Pancreas (tissue), 10 donors: ENCODE results near the gene ZGPAT. TPM values are rescaled to one million over a fixed set of nuclear protein-coding genes. Genes with fewer than 3 reads are reported as not detected.
A peak's percentile ranks its signal among the peaks of the same experiment; 100 is the strongest.
"Not testable (repeated sequence)": the region's sequence is repeated elsewhere in the genome, so short reads cannot be mapped to it uniquely, and the experiment has no call there.

ENCODE experiments used
- ATAC-seq, 4 donors: fragments of 200-7000 bp; cut with Tn5 transposase; one replicate each; pipeline versions ENCODE4 v1.8.0 to v1.9.1; 2020; ENCODE audit warnings: mild to moderate bottlenecking in 4 of 4, moderate library complexity in 4 of 4
- DNase-seq, 6 donors: peaks; one replicate each; pipeline ENCODE4 v3.0.0-alpha.2; 2020
- FAIRE-seq: peaks from 2 replicates; lab custom pipeline; 2012; peaks lifted over from hg19 to GRCh38; lab: Jason Lieb, UNC
- H3K27ac ChIP-seq, 4 donors: fragments of 200-600 bp; sonication (generic); 1 replicate in 3 of 4; 2 replicates in 1 of 4; pipeline versions ENCODE4 v1.5.0 to v1.8.0; 2020
- H3K27me3 ChIP-seq, 4 donors: fragments of 200-600 bp; one replicate each; pipeline ENCODE4 v1.8.0; 2021
- H3K36me3 ChIP-seq, 3 donors: fragments of 200-600 bp; sonication (generic) in 1 of 3; one replicate each; pipeline versions ENCODE4 v1.5.0 to v1.8.0; 2020 to 2021
- H3K4me1 ChIP-seq, 3 donors: fragments of 200-600 bp; one replicate each; pipeline ENCODE4 v1.8.0; 2021
- H3K4me3 ChIP-seq, 4 donors: fragments of 200-600 bp; sonication (generic) in 2 of 4; one replicate each; pipeline versions ENCODE4 v1.5.0 to v1.8.0; 2020 to 2021
- H3K9me3 ChIP-seq, 4 donors: fragments of 200-600 bp; one replicate each; pipeline ENCODE4 v1.8.0; 2021
- WGBS, 2 donors: extraction: QIAGEN DNeasy Blood & Tissue Kit; methylation state at CpG; one replicate each; pipeline ENCODE4 v1.1.7; 2013; 5-methylcytosine and 5-hydroxymethylcytosine counted together
- intact Hi-C, 3 donors: fragments of 100-400 bp; cut with DNase I; formaldehyde crosslinking; loops; one replicate each; pipeline versions ENCODE4 v1.11.1 to v1.14.2; 2022
- polyA plus RNA-seq, 2 donors: library from polyadenylated mRNA; stranded (reverse); fragments of 200-250 nt; gene quantifications; one replicate each; pipeline ENCODE4 v1.2.3, GENCODE V29; 2013
- total RNA-seq, 6 donors: library from RNA; stranded (reverse); fragmentation: NEBNext Ultra II Directional in 4 of 6; extraction: Animal tissue kit (Norgen Biotek cat#: 25700) in 4 of 6; gene quantifications; one replicate each; pipeline versions ENCODE4 v1.2.1 to v1.2.4, GENCODE V29; 2021 to 2023
- TF ChIP-seq, protein P1 (sequence below), 4 donors: fragments of 200-600 bp; sonication (generic) in 3 of 4; IDR thresholded peaks; one replicate each; pipeline versions ENCODE4 v1.5.0 to v1.8.0; 2021; ENCODE audit warnings: antibody characterized with exemption in 4 of 4
- donor health status: healthy with polysubstance abuse.
- donor health status: DM: no; HTN: no; CAD: no; lungs with moderate emphysema.
- donor health status: DM: no; HTN: no; CAD: no.
- donor health status: control.
- donor health status: control.
- donor health status: Bipolar disorder and iron deficiency.
- donor health status: DM: yes; HTN: yes; CAD: no.
- donor health status: DM: no; HTN: no; CAD: no.
- donor health status: DM: no; HTN: no; CAD: no.
- donor health status: DM: yes; HTN: yes; CAD: no.

Gene ZGPAT, protein sequence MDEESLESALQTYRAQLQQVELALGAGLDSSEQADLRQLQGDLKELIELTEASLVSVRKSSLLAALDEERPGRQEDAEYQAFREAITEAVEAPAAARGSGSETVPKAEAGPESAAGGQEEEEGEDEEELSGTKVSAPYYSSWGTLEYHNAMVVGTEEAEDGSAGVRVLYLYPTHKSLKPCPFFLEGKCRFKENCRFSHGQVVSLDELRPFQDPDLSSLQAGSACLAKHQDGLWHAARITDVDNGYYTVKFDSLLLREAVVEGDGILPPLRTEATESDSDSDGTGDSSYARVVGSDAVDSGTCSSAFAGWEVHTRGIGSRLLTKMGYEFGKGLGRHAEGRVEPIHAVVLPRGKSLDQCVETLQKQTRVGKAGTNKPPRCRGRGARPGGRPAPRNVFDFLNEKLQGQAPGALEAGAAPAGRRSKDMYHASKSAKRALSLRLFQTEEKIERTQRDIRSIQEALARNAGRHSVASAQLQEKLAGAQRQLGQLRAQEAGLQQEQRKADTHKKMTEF
- total RNA-seq (10 to 100 TPM in 4 of 6 donors, 1 to 10 TPM in 2; 9.3 to 15.8 (median 11.1) TPM), polyA plus RNA-seq (10 to 100 TPM; 42.6 to 61.6 TPM)

DNA sequence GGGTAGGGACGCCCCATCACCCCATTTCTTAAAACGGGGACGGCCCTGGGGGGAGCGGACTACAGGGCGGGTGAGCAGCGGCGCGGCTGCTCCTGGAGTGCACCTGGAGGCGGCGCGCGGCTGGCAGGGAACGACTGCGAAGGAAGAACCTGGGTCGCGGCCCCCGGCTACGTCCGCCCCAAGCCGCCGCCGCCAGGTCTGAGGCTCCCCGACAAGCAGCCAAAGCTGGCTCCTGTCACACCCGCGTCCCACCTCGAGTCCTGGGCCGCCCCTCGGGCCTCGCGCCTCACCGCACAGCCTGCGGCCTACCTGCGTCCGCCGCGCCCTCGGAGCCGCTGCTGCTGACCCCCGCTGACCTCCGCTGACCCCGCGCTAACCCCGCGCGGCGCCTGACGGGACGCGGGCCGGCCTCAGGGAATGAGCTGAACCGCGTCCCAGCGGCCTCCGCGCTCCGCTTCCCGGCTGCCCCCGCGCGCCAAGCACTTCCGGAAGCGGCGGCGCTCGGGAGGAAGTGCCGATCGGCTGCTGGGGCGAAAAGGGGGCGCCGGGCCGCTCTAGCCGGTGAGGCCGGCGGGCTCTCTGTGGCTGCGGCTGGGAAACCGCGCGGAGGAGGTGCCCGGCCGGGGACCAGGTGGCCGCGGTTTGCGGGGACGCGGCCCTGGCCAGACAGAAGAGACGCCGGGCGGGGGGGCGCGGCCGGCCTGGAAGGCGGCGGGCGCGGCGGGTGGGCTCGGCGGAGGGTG, at the start of gene ZGPAT, which contains the start of gene ARFRP1:
TSS of gene ZGPAT (plus strand) at position 482 of the 743 bp plus-strand sequence. CDS start 542 bp downstream, outside the sequence.
TSS of gene ARFRP1 (minus strand) at position 419 of the 743 bp plus-strand sequence. CDS start 885 bp downstream, outside the sequence.
- peak within 1 kb of the TSS; percentile 67 to 73 (median 72) for H3K27ac ChIP-seq
- peaks cover 0 to 16% (median 6%) of the 10 kb centered on the region in 3 donors for H3K4me1 ChIP-seq
- TF ChIP-seq, protein P1, sequence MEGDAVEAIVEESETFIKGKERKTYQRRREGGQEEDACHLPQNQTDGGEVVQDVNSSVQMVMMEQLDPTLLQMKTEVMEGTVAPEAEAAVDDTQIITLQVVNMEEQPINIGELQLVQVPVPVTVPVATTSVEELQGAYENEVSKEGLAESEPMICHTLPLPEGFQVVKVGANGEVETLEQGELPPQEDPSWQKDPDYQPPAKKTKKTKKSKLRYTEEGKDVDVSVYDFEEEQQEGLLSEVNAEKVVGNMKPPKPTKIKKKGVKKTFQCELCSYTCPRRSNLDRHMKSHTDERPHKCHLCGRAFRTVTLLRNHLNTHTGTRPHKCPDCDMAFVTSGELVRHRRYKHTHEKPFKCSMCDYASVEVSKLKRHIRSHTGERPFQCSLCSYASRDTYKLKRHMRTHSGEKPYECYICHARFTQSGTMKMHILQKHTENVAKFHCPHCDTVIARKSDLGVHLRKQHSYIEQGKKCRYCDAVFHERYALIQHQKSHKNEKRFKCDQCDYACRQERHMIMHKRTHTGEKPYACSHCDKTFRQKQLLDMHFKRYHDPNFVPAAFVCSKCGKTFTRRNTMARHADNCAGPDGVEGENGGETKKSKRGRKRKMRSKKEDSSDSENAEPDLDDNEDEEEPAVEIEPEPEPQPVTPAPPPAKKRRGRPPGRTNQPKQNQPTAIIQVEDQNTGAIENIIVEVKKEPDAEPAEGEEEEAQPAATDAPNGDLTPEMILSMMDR (IDR thresholded peaks at IDR 0.05): no peak
- H3K36me3 ChIP-seq: peaks cover 4 to 9% (median 5%) of the 10 kb centered on the region in 3 donors
- H3K9me3 ChIP-seq: no peaks in the 10 kb centered on the region
- peak within 1 kb of the TSS; percentile 62 to 97 (median 77) for H3K4me3 ChIP-seq
- ATAC-seq: peak; percentile 95 to 98 (median 98)
- intact Hi-C loops: no loop called here
- no peak for FAIRE-seq
- DNase-seq: peak; percentile 84 to 98 (median 89)
- WGBS, 2 donors: 1% methylated on average over 55 to 98 of the region's 98 CpGs
- H3K27me3 ChIP-seq: no peaks in the 10 kb centered on the region

DNA sequence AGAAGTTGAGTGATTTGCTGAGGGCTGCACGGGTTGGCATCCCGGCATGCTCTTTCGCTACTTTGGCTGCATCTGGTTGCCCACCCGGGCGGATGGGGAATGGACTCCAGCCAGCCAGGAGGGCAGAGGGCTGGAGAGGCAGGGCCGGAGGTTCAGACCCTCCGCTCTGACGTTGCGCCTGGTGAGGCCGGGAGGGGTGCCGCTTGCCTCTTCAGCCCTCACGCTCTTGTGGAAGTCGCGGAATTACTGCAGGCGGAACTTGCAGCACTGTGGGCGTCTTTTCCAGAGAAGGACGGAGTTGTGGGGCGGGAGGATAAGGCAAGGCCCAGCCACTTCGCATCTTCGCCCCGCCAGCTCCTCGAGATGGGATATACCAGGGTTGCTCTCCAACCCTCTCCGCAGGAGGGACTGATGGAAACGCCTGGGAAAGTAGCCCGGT, 49.1 kb upstream of the ZGPAT start:
- no peaks in the 10 kb centered on the region for H3K9me3 ChIP-seq
- H3K4me1 ChIP-seq: peaks cover 3 to 14% (median 4%) of the 10 kb centered on the region in 3 donors
- peak overlapping the region; percentile 59 to 76 (median 66) for H3K4me3 ChIP-seq
- peaks cover 0 to 3% (median 0%) of the 10 kb centered on the region in 3 donors for H3K36me3 ChIP-seq
- intact Hi-C loops: no loop called here
- ATAC-seq: peak; percentile 3 to 40 (median 9)
- TF ChIP-seq, protein P1 (IDR thresholded peaks at IDR 0.05): no peak
- WGBS, 2 donors: 2 to 4% methylated on average over 25 of the region's 25 CpGs
- H3K27ac ChIP-seq: peak overlapping the region; percentile 58 to 77 (median 69)
- DNase-seq: peak in 1 of 6 donors; percentile 71
- FAIRE-seq: no peak
- no peaks in the 10 kb centered on the region for H3K27me3 ChIP-seq

DNA sequence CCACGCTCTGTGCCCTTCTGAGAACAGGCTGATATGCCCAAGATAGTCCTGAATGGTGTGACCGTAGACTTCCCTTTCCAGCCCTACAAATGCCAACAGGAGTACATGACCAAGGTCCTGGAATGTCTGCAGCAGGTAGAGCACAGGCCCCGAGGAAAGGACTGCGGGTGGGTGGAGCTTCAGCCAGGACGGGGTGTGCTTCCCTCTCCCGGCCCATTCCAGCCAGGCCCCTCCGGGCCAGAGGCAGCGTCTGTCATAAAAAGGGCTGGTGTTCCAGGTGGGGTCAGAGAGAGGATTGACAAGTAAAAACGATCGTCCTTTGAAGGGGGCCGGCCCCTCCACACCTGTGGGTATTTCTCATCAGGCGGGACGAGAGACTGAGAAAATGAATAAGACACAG, 48.5 kb upstream of the ZGPAT start:
- no peaks in the 10 kb centered on the region for H3K9me3 ChIP-seq
- WGBS, 2 donors: 40 to 45% methylated on average over 13 of the region's 13 CpGs
- H3K27ac ChIP-seq: no peak overlapping the region
- H3K4me1 ChIP-seq: peaks cover 3 to 14% (median 4%) of the 10 kb centered on the region in 3 donors
- intact Hi-C loops: no loop called here
- H3K4me3 ChIP-seq: peak overlapping the region in 3 of 4 donors; percentile 66 to 76 (median 66)
- TF ChIP-seq, protein P1 (IDR thresholded peaks at IDR 0.05): no peak
- peak in 1 of 6 donors; percentile 50 for DNase-seq
- no peak for FAIRE-seq
- peaks cover 0 to 3% (median 0%) of the 10 kb centered on the region in 3 donors for H3K36me3 ChIP-seq
- ATAC-seq: no peak
- no peaks in the 10 kb centered on the region for H3K27me3 ChIP-seq

DNA sequence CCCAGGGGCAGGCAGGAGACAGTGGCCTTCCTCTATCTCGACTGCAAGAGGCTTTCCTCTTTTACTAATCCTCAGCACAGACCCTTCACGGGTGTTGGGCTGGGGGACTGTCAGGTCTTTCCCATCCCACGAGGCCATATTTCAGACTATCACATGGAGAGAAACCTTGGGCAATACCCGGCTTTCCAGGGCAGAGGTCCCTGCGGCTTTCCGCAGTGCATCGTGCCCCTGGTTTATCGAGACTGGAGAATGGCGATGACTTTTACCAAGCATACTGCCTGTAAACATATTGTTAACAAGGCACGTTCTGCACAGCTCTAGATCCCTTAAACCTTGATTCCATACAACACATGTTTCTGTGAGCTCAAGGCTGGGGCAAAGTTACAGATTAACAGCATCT, 47.7 kb upstream of the ZGPAT start:
- 78 to 80% methylated on average over 10 of the region's 10 CpGs for WGBS, 2 donors
- peaks cover 3 to 14% (median 4%) of the 10 kb centered on the region in 3 donors for H3K4me1 ChIP-seq
- H3K36me3 ChIP-seq, H3K27me3 ChIP-seq, H3K4me3 ChIP-seq, FAIRE-seq, H3K27ac ChIP-seq, H3K9me3 ChIP-seq, ATAC-seq, DNase-seq, intact Hi-C loops: not testable (repeated sequence)

DNA sequence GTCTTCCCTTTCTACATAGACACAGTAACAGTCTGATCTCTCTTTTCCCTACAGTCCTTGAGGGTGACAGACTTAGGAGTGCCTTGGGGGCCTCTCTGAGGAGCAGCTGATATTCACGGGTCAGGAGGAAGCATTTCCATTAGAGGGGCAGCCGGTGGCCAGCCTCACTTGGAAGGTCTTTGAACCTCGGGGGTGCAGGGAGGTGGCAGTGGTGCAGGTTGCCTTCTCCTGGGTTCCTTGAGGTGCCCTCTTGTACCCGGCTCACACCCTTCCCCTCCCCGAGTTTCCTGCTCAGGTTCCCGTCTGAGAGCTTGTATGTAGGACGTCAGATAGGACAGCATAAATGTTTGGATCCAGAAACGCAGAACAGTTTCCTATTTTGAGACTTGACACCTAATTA, 47.2 kb upstream of the ZGPAT start:
- H3K27me3 ChIP-seq: no peaks in the 10 kb centered on the region
- no peak for ATAC-seq
- H3K27ac ChIP-seq: no peak overlapping the region
- intact Hi-C loops: no loop called here
- H3K4me1 ChIP-seq: peaks cover 3 to 14% (median 4%) of the 10 kb centered on the region in 3 donors
- no peaks in the 10 kb centered on the region for H3K9me3 ChIP-seq
- no peak for FAIRE-seq
- TF ChIP-seq, protein P1 (IDR thresholded peaks at IDR 0.05): no peak
- WGBS, 2 donors: 77 to 78% methylated on average over 8 of the region's 8 CpGs
- DNase-seq: peak in 1 of 6 donors; percentile 24
- H3K4me3 ChIP-seq: no peak overlapping the region
- H3K36me3 ChIP-seq: peaks cover 0 to 3% (median 0%) of the 10 kb centered on the region in 3 donors
